ENCODE results near the gene CCL4.

GRCh38 chr17:36071751-36072150 lies 31.9 kb upstream of the CCL4 start:
- TF ChIP-seq EZH2 (optimal IDR thresholded peaks at IDR 0.05; ENCODE audit: low read depth, low read length) (no peak), CTCF (IDR thresholded peaks at IDR 0.05; ENCODE audit: low read length) (no peak), EZH2phosphoT487 (IDR thresholded peaks at IDR 0.05; ENCODE audit: low read length) (no peak)
